ENCODE results near the gene FLACC1. TPM values are rescaled to one million over a fixed set of nuclear protein-coding genes. Genes with fewer than 3 reads are reported as not detected.

The FLACC1 gene
- total and polyA plus RNA-seq, 7 donors: 0.69 to 1.6 (median 1.2) TPM; not detected in 1

- Histone ChIP-seq H3K4me3 (no peak overlapping the region), H3K36me3 (peaks cover 0 to 57% (median 15%) of the 10 kb centered on the region in 4 donors), H3K9me3 (no peaks in the 10 kb centered on the region), H3K27ac (no peak overlapping the region), H3K27me3 (no peaks in the 10 kb centered on the region), H3K4me1 (peaks cover 0 to 7% (median 0%) of the 10 kb centered on the region in 4 donors)
- no peak for DNase-seq
- 83 to 89% methylated on average over 6 of the region's 6 CpGs for WGBS, 2 donors
- TF ChIP-seq CTCF (IDR thresholded peaks at IDR 0.05): no peak
- no peak for TF ChIP-seq POLR2AphosphoS5 (IDR thresholded peaks at IDR 0.05)
- no peak for TF ChIP-seq EP300 (IDR thresholded peaks at IDR 0.05)
- no peak for TF ChIP-seq POLR2A (IDR thresholded peaks at IDR 0.05)
- intact Hi-C loops (cut with DNase I): no loop called here
Observed at GRCh38 chr2:201276511-201276910, 80.6 kb downstream of the FLACC1 start.

GRCh38 chr2:201275990-201276389, 81.2 kb downstream of the FLACC1 start:
- no peak for DNase-seq
- WGBS, 2 donors: 88 to 93% methylated on average over 5 of the region's 5 CpGs
- H3K4me1 ChIP-seq: peaks cover 0 to 6% (median 0%) of the 10 kb centered on the region in 4 donors
- no peak for TF ChIP-seq EP300 (IDR thresholded peaks at IDR 0.05)
- TF ChIP-seq POLR2AphosphoS5 (IDR thresholded peaks at IDR 0.05): no peak
- TF ChIP-seq POLR2A (IDR thresholded peaks at IDR 0.05): no peak
- no peak for TF ChIP-seq CTCF (IDR thresholded peaks at IDR 0.05)
- H3K27me3 ChIP-seq: no peaks in the 10 kb centered on the region
- H3K36me3 ChIP-seq: peaks cover 0 to 57% (median 15%) of the 10 kb centered on the region in 4 donors
- intact Hi-C loops (cut with DNase I): no loop called here
- H3K4me3 ChIP-seq: no peak overlapping the region
- H3K27ac ChIP-seq: no peak overlapping the region
- no peaks in the 10 kb centered on the region for H3K9me3 ChIP-seq

- Histone ChIP-seq H3K9me3 (no peaks in the 10 kb centered on the region), H3K36me3 (peaks cover 0 to 64% (median 15%) of the 10 kb centered on the region in 4 donors), H3K4me3 (no peak overlapping the region), H3K27ac (no peak overlapping the region), H3K4me1 (no peaks in the 10 kb centered on the region), H3K27me3 (no peaks in the 10 kb centered on the region)
- no peak for TF ChIP-seq POLR2A (IDR thresholded peaks at IDR 0.05)
- no peak for TF ChIP-seq EP300 (IDR thresholded peaks at IDR 0.05)
- no peak for TF ChIP-seq POLR2AphosphoS5 (IDR thresholded peaks at IDR 0.05)
- TF ChIP-seq CTCF (IDR thresholded peaks at IDR 0.05): no peak
- WGBS, 2 donors: 89 to 93% methylated on average over 2 of the region's 2 CpGs
- intact Hi-C loops (cut with DNase I): no loop called here
- no peak for DNase-seq
Observed at GRCh38 chr2:201275069-201275468, 82.1 kb downstream of the FLACC1 start.

- TF ChIP-seq POLR2AphosphoS5 (IDR thresholded peaks at IDR 0.05): no peak
- 88 to 91% methylated on average over 9 of the region's 9 CpGs for WGBS, 2 donors
- Histone ChIP-seq H3K4me1 (no peaks in the 10 kb centered on the region), H3K4me3 (no peak overlapping the region), H3K27ac (no peak overlapping the region), H3K9me3 (no peaks in the 10 kb centered on the region), H3K36me3 (peaks cover 0 to 67% (median 18%) of the 10 kb centered on the region in 4 donors), H3K27me3 (no peaks in the 10 kb centered on the region)
- intact Hi-C loops (cut with DNase I): no loop called here
- no peak for DNase-seq
Observed at GRCh38 chr2:201273330-201273983, 83.7 kb downstream of the FLACC1 start.

- 94 to 96% methylated on average over 2 of the region's 2 CpGs for WGBS, 2 donors
- H3K4me1 ChIP-seq: no peaks in the 10 kb centered on the region
- no peak overlapping the region for H3K27ac ChIP-seq
- no peaks in the 10 kb centered on the region for H3K9me3 ChIP-seq
- peaks cover 0 to 59% (median 13%) of the 10 kb centered on the region in 4 donors for H3K36me3 ChIP-seq
- DNase-seq: no peak
- H3K4me3 ChIP-seq: no peak overlapping the region
- TF ChIP-seq POLR2AphosphoS5 (IDR thresholded peaks at IDR 0.05) (no peak), EP300 (IDR thresholded peaks at IDR 0.05) (no peak), CTCF (IDR thresholded peaks at IDR 0.05) (no peak), POLR2A (IDR thresholded peaks at IDR 0.05) (no peak)
- no peaks in the 10 kb centered on the region for H3K27me3 ChIP-seq
- intact Hi-C loops (cut with DNase I): no loop called here
Observed at GRCh38 chr2:201271917-201272316, 85.2 kb downstream of the FLACC1 start.
